ENCODE measurements around the gene IRF2.

The IRF2 gene

DNA sequence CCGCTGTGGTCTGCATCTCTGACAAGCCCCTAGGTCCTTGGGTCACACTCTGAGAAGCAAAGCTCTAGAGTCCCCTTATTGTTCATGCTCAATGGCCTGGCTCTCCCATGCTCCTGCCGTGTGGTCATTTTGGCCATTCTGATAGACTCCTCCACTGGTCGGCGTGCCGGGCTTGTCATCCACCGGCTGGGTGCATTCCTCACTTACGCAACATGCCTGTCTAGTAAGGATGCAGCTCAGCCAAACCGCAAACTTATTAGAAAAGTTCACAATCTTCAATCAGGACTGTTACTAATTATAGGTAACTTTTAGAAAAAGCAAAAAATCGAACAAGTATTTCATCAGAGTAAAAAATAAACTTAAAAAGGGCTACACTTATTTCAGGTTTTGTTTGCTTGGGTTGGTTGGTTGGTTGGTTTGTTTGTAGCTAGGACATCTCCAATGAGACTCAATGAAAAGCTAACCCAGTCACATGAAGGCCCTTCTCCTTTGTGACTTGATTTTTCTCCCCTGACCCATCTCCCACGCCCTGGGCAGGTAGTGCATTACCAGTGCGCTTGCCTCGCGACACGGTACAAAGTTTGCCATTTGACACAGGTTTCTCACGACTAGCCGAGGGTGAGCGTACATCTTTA lies 41.0 kb downstream of the IRF2 start:
- no peak for ATAC-seq
- TF ChIP-seq ZFP3 (CRISPR knock-in tag; IDR thresholded peaks at IDR 0.05) (no peak), OSR1 (CRISPR knock-in tag; IDR thresholded peaks at IDR 0.05) (no peak), CSDC2 (CRISPR knock-in tag; IDR thresholded peaks at IDR 0.05) (no peak), ARNTL (CRISPR knock-in tag; IDR thresholded peaks at IDR 0.05; ENCODE audit: borderline replicate concordance, low read depth) (no peak), SNAI2 (CRISPR knock-in tag; IDR thresholded peaks at IDR 0.05) (no peak), ZFP30 (CRISPR knock-in tag; IDR thresholded peaks at IDR 0.05) (no peak), ZNF565 (CRISPR knock-in tag; conservative IDR thresholded peaks at IDR 0.05; ENCODE audit: low read depth) (no peak), RARB (CRISPR knock-in tag; IDR thresholded peaks at IDR 0.05) (no peak), GLIS3 (CRISPR knock-in tag; IDR thresholded peaks at IDR 0.05) (no peak), BACH2 (CRISPR knock-in tag; IDR thresholded peaks at IDR 0.05; ENCODE audit: borderline replicate concordance) (no peak), TOX (CRISPR knock-in tag; IDR thresholded peaks at IDR 0.05; ENCODE audit: borderline replicate concordance) (no peak), ZNF8 (CRISPR knock-in tag; IDR thresholded peaks at IDR 0.05) (no peak), POU6F1 (CRISPR knock-in tag; IDR thresholded peaks at IDR 0.05; ENCODE audit: borderline replicate concordance, low read depth) (no peak)
- TF ChIP-seq, protein P1, sequence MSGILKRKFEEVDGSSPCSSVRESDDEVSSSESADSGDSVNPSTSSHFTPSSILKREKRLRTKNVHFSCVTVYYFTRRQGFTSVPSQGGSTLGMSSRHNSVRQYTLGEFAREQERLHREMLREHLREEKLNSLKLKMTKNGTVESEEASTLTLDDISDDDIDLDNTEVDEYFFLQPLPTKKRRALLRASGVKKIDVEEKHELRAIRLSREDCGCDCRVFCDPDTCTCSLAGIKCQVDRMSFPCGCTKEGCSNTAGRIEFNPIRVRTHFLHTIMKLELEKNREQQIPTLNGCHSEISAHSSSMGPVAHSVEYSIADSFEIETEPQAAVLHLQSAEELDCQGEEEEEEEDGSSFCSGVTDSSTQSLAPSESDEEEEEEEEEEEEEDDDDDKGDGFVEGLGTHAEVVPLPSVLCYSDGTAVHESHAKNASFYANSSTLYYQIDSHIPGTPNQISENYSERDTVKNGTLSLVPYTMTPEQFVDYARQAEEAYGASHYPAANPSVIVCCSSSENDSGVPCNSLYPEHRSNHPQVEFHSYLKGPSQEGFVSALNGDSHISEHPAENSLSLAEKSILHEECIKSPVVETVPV (CRISPR knock-in tag; IDR thresholded peaks at IDR 0.05), result no peak

GRCh38 chr4:184432127-184432922 lies 42.0 kb downstream of the IRF2 start:
- no peak for ATAC-seq
- TF ChIP-seq ESRRG (CRISPR knock-in tag; IDR thresholded peaks at IDR 0.05), result no peak
- TF ChIP-seq TOX (CRISPR knock-in tag; IDR thresholded peaks at IDR 0.05; ENCODE audit: borderline replicate concordance), result no peak
- no peak for TF ChIP-seq TCF4 (CRISPR knock-in tag; IDR thresholded peaks at IDR 0.05; ENCODE audit: borderline replicate concordance)
- no peak for TF ChIP-seq ZNF8 (CRISPR knock-in tag; IDR thresholded peaks at IDR 0.05)
- no peak for TF ChIP-seq PATZ1 (CRISPR knock-in tag; IDR thresholded peaks at IDR 0.05; ENCODE audit: borderline replicate concordance)
- TF ChIP-seq SNAI2 (CRISPR knock-in tag; IDR thresholded peaks at IDR 0.05), result no peak
- no peak for TF ChIP-seq ARNTL (CRISPR knock-in tag; IDR thresholded peaks at IDR 0.05; ENCODE audit: borderline replicate concordance, low read depth)
- no peak for TF ChIP-seq CSDC2 (CRISPR knock-in tag; IDR thresholded peaks at IDR 0.05)
- TF ChIP-seq ZFP30 (CRISPR knock-in tag; IDR thresholded peaks at IDR 0.05), result no peak
- TF ChIP-seq ZNF565 (CRISPR knock-in tag; conservative IDR thresholded peaks at IDR 0.05; ENCODE audit: low read depth), result no peak
- TF ChIP-seq, protein P2, sequence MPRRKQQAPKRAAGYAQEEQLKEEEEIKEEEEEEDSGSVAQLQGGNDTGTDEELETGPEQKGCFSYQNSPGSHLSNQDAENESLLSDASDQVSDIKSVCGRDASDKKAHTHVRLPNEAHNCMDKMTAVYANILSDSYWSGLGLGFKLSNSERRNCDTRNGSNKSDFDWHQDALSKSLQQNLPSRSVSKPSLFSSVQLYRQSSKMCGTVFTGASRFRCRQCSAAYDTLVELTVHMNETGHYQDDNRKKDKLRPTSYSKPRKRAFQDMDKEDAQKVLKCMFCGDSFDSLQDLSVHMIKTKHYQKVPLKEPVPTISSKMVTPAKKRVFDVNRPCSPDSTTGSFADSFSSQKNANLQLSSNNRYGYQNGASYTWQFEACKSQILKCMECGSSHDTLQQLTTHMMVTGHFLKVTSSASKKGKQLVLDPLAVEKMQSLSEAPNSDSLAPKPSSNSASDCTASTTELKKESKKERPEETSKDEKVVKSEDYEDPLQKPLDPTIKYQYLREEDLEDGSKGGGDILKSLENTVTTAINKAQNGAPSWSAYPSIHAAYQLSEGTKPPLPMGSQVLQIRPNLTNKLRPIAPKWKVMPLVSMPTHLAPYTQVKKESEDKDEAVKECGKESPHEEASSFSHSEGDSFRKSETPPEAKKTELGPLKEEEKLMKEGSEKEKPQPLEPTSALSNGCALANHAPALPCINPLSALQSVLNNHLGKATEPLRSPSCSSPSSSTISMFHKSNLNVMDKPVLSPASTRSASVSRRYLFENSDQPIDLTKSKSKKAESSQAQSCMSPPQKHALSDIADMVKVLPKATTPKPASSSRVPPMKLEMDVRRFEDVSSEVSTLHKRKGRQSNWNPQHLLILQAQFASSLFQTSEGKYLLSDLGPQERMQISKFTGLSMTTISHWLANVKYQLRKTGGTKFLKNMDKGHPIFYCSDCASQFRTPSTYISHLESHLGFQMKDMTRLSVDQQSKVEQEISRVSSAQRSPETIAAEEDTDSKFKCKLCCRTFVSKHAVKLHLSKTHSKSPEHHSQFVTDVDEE (CRISPR knock-in tag; IDR thresholded peaks at IDR 0.05), result no peak
- TF ChIP-seq OSR1 (CRISPR knock-in tag; IDR thresholded peaks at IDR 0.05), result no peak
- no peak for TF ChIP-seq ZC3H10 (CRISPR knock-in tag; IDR thresholded peaks at IDR 0.05)
- no peak for TF ChIP-seq ISL1 (CRISPR knock-in tag; IDR thresholded peaks at IDR 0.05)
- TF ChIP-seq PPARA (CRISPR knock-in tag; IDR thresholded peaks at IDR 0.05; ENCODE audit: borderline replicate concordance), result no peak

GRCh38 chr4:184430163-184430562 lies 44.2 kb downstream of the IRF2 start:
- ATAC-seq, result no peak
- TF ChIP-seq TCF4 (CRISPR knock-in tag; IDR thresholded peaks at IDR 0.05; ENCODE audit: borderline replicate concordance) (no peak), ESRRG (CRISPR knock-in tag; IDR thresholded peaks at IDR 0.05) (no peak), ZFP30 (CRISPR knock-in tag; IDR thresholded peaks at IDR 0.05) (no peak), CREB5 (CRISPR knock-in tag; IDR thresholded peaks at IDR 0.05; ENCODE audit: low read depth) (no peak), PATZ1 (CRISPR knock-in tag; IDR thresholded peaks at IDR 0.05; ENCODE audit: borderline replicate concordance) (no peak)
- TF ChIP-seq, protein P1 (CRISPR knock-in tag; IDR thresholded peaks at IDR 0.05), result no peak
